Heart left ventricle (tissue), 16 donors: ENCODE results near the gene EXPH5. TPM values are rescaled to one million over a fixed set of nuclear protein-coding genes. Genes with fewer than 3 reads are reported as not detected.

ENCODE experiments used
- ATAC-seq, 4 donors: fragments of 200-7000 bp; cut with Tn5 transposase; one replicate each; pipeline ENCODE4 v1.9.1; 2020 to 2022; ENCODE audit warnings: moderate library complexity in 4 of 4, mild to moderate bottlenecking in 3 of 4, moderate number of reproducible peaks in 1 of 4
- DNase-seq, 5 donors: peaks; one replicate each; pipeline ENCODE4 v3.0.0-alpha.2; 2020
- H3K27ac ChIP-seq, 12 donors: fragments of 200-600 bp; sonication (generic) in 4 of 12; one replicate each; pipeline versions ENCODE4 v1.5.0 to v1.8.0; 2016 to 2022; ENCODE audit warnings: mild to moderate bottlenecking in 2 of 12
- H3K27me3 ChIP-seq, 9 donors: fragments of 200-600 bp; sonication (generic) in 2 of 9; one replicate each; pipeline versions ENCODE4 v1.5.1 to v1.8.0; 2016 to 2022; ENCODE audit warnings: mild to moderate bottlenecking in 3 of 9
- H3K36me3 ChIP-seq, 9 donors: fragments of 200-600 bp; sonication (generic) in 2 of 9; one replicate each; pipeline versions ENCODE4 v1.5.0 to v1.8.0; 2018 to 2022; ENCODE audit warnings: mild to moderate bottlenecking in 2 of 9
- H3K4me1 ChIP-seq, 12 donors: fragments of 200-600 bp; sonication (generic) in 4 of 12; one replicate each; pipeline versions ENCODE4 v1.5.0 to v1.8.0; 2016 to 2022; ENCODE audit warnings: mild to moderate bottlenecking in 3 of 12
- H3K4me3 ChIP-seq, 12 donors: fragments of 200-600 bp; sonication (generic) in 4 of 12; one replicate each; pipeline versions ENCODE4 v1.5.0 to v1.8.0; 2017 to 2022; ENCODE audit warnings: mild to moderate bottlenecking in 9 of 12, moderate library complexity in 4 of 12
- H3K9me3 ChIP-seq, 12 donors: fragments of 200-600 bp; sonication (generic) in 4 of 12; one replicate each; pipeline versions ENCODE4 v1.5.0 to v1.8.0; 2016 to 2022; ENCODE audit warnings: mild to moderate bottlenecking in 1 of 12
- CTCF ChIP-seq, 12 donors: fragments of 200-600 bp; sonication (generic) in 4 of 12; IDR thresholded peaks; one replicate each; pipeline versions ENCODE4 v1.5.0 to v1.8.0; 2018 to 2022; ENCODE audit warnings: antibody characterized with exemption in 12 of 12, mild to moderate bottlenecking in 5 of 12
- POLR2A ChIP-seq, 2 donors: fragments of 450-650 bp; IDR thresholded peaks; one replicate each; pipeline ENCODE4 v1.6.1; 2017; ENCODE audit warnings: antibody characterized with exemption in 2 of 2, mild to moderate bottlenecking in 2 of 2, moderate library complexity in 2 of 2
- whole genome bisulfite sequencing, 4 donors: extraction: QIAGEN DNeasy Blood & Tissue Kit in 2 of 4; methylation state at CpG; one replicate each; pipeline versions ENCODE4 v1.1.5 to v1.1.7; 2013 to 2018; 5-methylcytosine and 5-hydroxymethylcytosine counted together
- intact Hi-C, 10 donors: fragments of 100-400 bp; cut with DNase I; formaldehyde crosslinking; loops; one replicate each; pipeline versions ENCODE4 v1.11.1 to v1.14.2; 2022
- polyA plus RNA-seq, 2 donors: library from polyadenylated mRNA; stranded (reverse); fragments of 200-250 nt; gene quantifications; one replicate each; pipeline ENCODE4 v1.2.3, GENCODE V29; 2013
- total RNA-seq, 9 donors: library from RNA; depleted of rRNA in 2 of 9; stranded (reverse); fragments of >200 nt in 2 of 9; fragmentation: NEBNext Ultra II Directional in 3 of 9; extraction: Animal tissue kit (Norgen Biotek cat#: 25700) in 3 of 9; gene quantifications; one replicate each; pipeline versions ENCODE4 v1.1.0 to v1.2.4, GENCODE V29; 2016 to 2023
- donor health status: ischemic (EF 13 %, LVEDD 7.1; RV severe dilation, severe dysfunction).
- donor health status: healthy with polysubstance abuse.
- donor health status: DM: no; HTN: yes; CAD: no.
- donor health status: DM: no; HTN: no; CAD: no.
- donor health status: ischemic (EF 25% LVEDD 6.9; RV normal size, moderate dysfunction).
- donor health status: ischemic (EF 25% LVEDD 5.7; RV mildly dilated, moderate dysfunction).
- donor health status: healthy.
- donor health status: DM: yes; HTN: yes; CAD: no.
- donor health status: ischemic (EF 35%, LVEDD 5.7; RV mildly dilated, moderate dysfunction).
- donor health status: nonischemic (EF 11% LVEDD 7.7; RV severe dilation, severe dysfunction).
- donor health status: DM: yes; HTN: yes; CAD: no.
- donor health status: PGD.
- donor health status: ischemic (EF 29% LVEDD 5.4; RV normal size, mild dysfunction).
- donor health status: nonischemic (EF 23%, LVEDD 6.1; RV moderate dilation, normal function).

EXPH5 gene
- total and polyA plus RNA-seq, 11 donors: 0.14 to 4.2 (median 1.1) TPM

DNA sequence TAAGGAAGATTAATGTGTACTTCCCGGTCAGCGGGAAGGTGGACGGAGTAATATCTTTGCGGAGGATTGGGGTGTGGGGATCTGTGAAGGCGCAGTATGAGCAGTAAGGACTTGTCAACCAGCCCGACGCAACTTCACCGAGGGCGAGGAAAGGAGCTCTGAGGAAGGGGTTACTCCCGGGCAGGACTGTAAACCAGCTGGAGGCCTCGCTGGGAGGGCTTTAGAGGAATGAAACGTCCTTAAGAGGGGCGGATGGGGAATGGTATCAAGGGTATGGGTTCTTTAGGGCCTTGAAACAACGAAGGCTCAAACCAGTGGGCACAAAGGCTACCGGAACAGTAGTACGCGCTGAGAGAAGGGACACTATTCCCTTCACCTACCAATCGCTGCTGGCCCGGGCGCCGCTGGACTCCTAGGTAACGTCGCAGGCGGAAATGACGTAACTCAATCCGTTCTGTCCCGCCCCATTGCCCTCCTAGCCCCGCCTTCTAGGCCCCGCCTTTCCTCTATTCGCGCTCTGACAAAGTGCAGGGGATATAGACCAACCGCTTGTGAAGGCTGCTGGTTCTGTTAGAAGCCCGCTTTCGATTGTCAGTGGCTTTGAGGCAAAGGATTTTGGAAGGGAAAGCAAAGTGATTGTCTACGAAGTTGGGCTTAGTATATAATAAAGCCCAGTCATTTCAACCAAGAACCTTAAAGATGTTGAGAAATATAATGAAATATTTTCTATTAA is 126.3 kb downstream of the EXPH5 start, which contains the start of gene C11orf65:
TSS of gene C11orf65 (minus strand) at position 439 of the 733 bp plus-strand sequence. CDS start 5,970 bp downstream, outside the sequence.
- WGBS, 4 donors: 0% methylated on average over 35 of the region's 35 CpGs
- intact Hi-C loops: loop anchor here in 4 of 10 donors (1.0 to 10.0 kb wide), 7 partner anchors 30 to 245 kb away; partner anchors contain the start of genes ATM (in 2 of the 4), NPAT (in 2 of the 4), DDX10 (in 1 of the 4) and EXPH5 (in 1 of the 4)

GRCh38 chr11:108466405-108466804 is 127.2 kb downstream of the EXPH5 start:
- ATAC-seq (no peak), DNase-seq (no peak)
- no peaks in the 10 kb centered on the region for H3K27me3 ChIP-seq
- H3K4me3 ChIP-seq: peak overlapping the region; percentile 49 to 83 (median 68)
- H3K27ac ChIP-seq: peak overlapping the region; percentile 84 to 100 (median 96)
- H3K9me3 ChIP-seq: no peaks in the 10 kb centered on the region
- TF ChIP-seq CTCF (IDR thresholded peaks at IDR 0.05) (no peak), POLR2A (IDR thresholded peaks at IDR 0.05) (no peak)
- H3K36me3 ChIP-seq: no peaks in the 10 kb centered on the region
- 60 to 63% (median 61%) methylated on average over 7 of the region's 7 CpGs for WGBS, 4 donors
- H3K4me1 ChIP-seq: peaks cover 0 to 16% (median 5%) of the 10 kb centered on the region in 12 donors
- intact Hi-C loops: loop anchor here in 3 of 10 donors (2.0 to 10.0 kb wide), 4 partner anchors 30 to 244 kb away; partner anchors contain the start of genes ATM (in 2 of the 3), NPAT (in 2 of the 3) and DDX10 (in 1 of the 3)

More for the DNA sequence above, 126.3 kb downstream of the EXPH5 start, which contains the start of gene C11orf65:
- peak; percentile 77 to 98 for TF ChIP-seq POLR2A (IDR thresholded peaks at IDR 0.05)
- no peak for TF ChIP-seq CTCF (IDR thresholded peaks at IDR 0.05)
- ATAC-seq (peak; percentile 100), DNase-seq (peak; percentile 96 to 97 (median 96))
- no peaks in the 10 kb centered on the region for H3K9me3 ChIP-seq
- H3K27me3 ChIP-seq: no peaks in the 10 kb centered on the region
- H3K36me3 ChIP-seq: no peaks in the 10 kb centered on the region
- H3K4me1 ChIP-seq: peaks cover 0 to 16% (median 5%) of the 10 kb centered on the region in 12 donors
- H3K4me3 ChIP-seq: peak within 1 kb of the TSS; percentile 49 to 83 (median 68)
- peak within 1 kb of the TSS; percentile 84 to 100 (median 96) for H3K27ac ChIP-seq

Other genes starting within 250 kb of the EXPH5 start
- 1 to 10 TPM in 3 of 9 donors, under 1 TPM in 3, not detected in 3; 0.33 to 1.9 (median 1.1) TPM for gene C11orf65, start 126.2 kb downstream of the EXPH5 start, total RNA-seq
- gene C11orf65, start 126.2 kb downstream of the EXPH5 start, polyA plus RNA-seq: under 1 TPM; 0.14 to 0.19 TPM
- 10 to 100 TPM in 6 of 9 donors, 1 to 10 TPM in 3; 7.3 to 19.8 (median 10.2) TPM for gene POGLUT3, start 95.4 kb downstream of the EXPH5 start, total RNA-seq
- 1 to 10 TPM; 5.3 to 6.9 TPM for gene POGLUT3, start 95.4 kb downstream of the EXPH5 start, polyA plus RNA-seq
- 10 to 100 TPM in 7 of 9 donors, 1 to 10 TPM in 2; 8.3 to 17.2 (median 12.1) TPM for gene DDX10, start 71.3 kb upstream of the EXPH5 start, total RNA-seq
- 10 to 100 TPM; 12.6 to 14.7 TPM for gene DDX10, start 71.3 kb upstream of the EXPH5 start, polyA plus RNA-seq